HFF-Myc (cell line): ENCODE results near the gene PHF14.

ENCODE experiments used
- DNase-seq: peaks from one replicate; pipeline ENCODE4 v3.0.0-alpha.2; 2011; ENCODE audit warnings: low read depth; ENCODE audit errors: extremely low read depth
- H3K4me3 ChIP-seq: replicated peaks from 2 replicates; pipeline ENCODE4 v1.5.1; 2011; ENCODE audit warnings: low read depth, mild to moderate bottlenecking, control low read depth, low read length
- TF ChIP-seq, protein P1 (sequence below): IDR thresholded peaks from 2 replicates; pipeline ENCODE4 v1.5.1; 2012; ENCODE audit warnings: mild to moderate bottlenecking, low read depth, low read length, control low read depth; ENCODE audit errors: missing control alignments

The PHF14 gene

DNA sequence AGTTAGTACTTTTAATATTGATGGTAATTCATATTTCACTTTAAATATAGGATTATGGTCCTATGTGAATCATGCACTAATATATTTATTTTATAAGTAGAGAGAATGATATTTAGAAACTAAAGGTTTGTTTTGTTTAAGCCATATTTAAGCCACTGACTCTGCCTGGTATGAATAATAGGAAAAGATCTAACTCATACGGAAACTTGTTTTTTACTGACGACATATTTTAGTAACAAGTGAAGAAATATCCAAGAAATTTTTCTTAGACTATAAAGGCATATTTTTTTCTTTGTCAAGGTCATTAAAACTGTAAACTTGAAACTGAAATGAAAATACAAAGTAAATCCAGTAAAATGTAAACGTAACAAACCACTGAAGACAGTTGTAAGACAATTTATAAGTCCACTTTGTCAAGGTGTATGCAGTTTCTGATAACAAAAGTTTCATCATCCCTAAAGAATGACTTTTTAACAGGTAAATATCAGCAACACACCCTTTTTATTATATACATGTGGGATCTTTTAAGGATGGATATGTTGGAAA is 147.1 kb downstream of the PHF14 start:
- no peak overlapping the region for H3K4me3 ChIP-seq
- TF ChIP-seq, protein P1, sequence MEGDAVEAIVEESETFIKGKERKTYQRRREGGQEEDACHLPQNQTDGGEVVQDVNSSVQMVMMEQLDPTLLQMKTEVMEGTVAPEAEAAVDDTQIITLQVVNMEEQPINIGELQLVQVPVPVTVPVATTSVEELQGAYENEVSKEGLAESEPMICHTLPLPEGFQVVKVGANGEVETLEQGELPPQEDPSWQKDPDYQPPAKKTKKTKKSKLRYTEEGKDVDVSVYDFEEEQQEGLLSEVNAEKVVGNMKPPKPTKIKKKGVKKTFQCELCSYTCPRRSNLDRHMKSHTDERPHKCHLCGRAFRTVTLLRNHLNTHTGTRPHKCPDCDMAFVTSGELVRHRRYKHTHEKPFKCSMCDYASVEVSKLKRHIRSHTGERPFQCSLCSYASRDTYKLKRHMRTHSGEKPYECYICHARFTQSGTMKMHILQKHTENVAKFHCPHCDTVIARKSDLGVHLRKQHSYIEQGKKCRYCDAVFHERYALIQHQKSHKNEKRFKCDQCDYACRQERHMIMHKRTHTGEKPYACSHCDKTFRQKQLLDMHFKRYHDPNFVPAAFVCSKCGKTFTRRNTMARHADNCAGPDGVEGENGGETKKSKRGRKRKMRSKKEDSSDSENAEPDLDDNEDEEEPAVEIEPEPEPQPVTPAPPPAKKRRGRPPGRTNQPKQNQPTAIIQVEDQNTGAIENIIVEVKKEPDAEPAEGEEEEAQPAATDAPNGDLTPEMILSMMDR, result no peak
- DNase-seq, result no peak

DNA sequence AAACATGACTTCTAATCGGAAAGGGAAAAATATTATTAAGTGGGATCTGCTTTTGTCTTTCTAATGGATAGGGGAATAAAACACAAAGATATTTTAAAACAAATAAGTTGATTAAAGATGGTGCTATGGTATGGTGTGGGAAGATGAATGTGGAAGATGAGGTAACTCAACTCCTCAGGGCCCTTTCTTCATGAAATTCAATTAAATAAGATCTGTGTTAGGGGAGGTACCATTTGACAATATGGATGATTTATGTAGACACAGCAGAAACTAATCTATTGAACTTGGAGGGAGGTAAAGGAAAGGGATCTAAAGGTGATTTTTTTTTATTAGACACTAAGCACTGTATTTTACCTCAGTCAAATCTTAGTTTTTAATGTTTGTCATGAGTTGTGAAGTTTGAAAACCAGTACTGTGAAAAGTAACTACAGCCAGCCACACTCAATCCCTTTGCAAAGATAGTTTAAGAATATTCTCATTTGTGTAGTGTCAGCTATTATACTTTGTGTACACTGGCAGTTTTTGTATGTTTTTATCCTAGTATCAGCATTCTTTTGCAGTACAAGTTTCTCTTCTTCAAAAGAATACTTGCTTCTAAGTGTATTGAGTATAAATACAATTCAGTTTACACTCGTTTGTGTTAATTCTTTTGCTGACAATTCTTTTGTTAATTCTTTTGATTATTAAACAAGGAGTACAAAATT is 151.3 kb downstream of the PHF14 start:
- no peak overlapping the region for H3K4me3 ChIP-seq

DNA sequence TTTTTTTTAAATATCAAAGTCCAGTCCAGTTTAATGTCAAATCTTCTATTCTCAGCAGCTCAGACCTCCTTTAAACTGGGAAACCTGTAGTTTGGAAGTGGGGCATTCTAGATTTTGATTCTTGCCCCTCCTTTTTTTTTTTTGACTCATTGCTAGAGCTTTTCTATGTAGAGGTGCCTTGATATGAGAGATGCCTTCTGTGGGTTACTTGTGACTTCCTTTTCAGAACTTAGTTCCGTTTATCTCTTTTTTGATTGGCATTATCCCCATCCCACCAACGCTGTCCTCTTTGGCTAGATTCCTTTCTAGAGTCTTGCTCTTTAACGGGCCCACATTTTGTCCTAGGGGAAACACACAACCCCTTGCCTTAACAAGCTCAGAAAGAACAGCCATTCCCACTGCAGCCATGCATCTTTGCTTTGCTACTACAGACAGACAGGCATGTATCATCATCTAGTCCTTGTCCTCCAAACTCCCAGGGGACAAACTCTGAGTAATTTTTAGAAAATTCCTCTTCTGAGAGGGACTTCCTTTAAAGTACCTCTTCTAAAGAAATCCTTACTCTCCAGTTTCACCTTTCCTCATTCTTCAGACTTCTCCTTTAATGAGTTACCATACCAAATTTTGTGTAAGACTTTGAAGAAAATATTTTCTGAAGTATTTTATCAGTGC is 153.6 kb downstream of the PHF14 start:
- TF ChIP-seq, protein P1, result no peak
- no peak overlapping the region for H3K4me3 ChIP-seq
- DNase-seq, result no peak

More for the DNA sequence above, 151.3 kb downstream of the PHF14 start:
- TF ChIP-seq, protein P1, result no peak
- DNase-seq, result no peak

DNA sequence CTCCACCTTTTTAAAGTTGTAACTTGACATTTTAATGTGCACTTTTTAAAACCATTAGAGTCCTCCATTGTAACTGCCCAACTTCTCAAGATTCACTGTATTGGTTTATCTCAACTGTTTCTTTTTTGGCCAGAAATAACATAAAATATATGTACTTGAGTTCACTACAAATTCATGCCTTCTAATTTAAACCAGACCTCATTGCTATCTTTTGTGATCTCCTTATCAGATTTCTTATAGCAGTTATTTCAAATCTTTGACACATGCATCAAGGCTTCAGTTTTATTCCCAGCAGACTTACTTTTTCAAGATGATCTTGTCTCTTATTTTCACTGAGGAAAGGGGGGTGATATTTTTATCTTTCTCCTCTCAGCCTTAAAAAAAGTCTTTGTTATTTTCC is 154.3 kb downstream of the PHF14 start:
- no peak overlapping the region for H3K4me3 ChIP-seq
- TF ChIP-seq, protein P1, result no peak
- DNase-seq, result no peak

DNA sequence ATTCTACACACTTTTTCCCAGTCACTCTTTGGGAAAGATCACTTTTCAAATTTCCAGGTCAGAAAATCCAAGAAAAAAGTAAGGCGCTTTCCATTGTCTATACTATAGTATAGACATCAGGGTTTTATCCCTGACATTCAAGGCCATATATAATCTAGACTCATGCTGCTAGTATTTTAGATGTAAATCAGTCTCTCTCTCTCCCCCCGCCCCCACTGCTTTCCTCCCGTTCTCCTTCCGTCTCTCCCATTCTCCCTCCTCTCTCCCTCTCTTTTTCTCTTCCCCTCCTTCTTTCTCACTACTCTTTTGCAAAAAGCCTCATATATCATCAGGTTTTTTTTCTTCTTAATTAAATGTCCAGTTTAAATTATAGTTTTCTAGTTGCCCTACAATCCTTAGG is 154.8 kb downstream of the PHF14 start:
- no peak for DNase-seq
- no peak overlapping the region for H3K4me3 ChIP-seq
- TF ChIP-seq, protein P1, result no peak

DNA sequence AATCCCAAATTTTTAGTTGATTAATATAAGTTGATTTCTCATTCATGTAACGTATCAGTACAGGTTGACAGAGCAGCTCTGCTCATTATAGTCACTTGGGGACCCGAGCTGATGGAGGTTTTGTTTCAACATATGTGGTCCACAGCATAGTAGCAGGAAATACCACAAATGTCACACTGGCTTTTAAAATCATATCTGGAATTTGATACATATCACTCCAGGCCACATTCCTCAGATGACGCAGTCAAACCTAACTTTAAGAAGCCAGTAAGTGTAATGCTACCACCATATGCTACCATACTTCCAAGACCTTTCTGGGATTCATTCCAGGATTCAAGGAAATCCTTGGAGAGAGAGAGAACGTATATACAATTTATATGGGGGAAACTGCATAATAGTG is 156.3 kb downstream of the PHF14 start:
- TF ChIP-seq, protein P1, result no peak
- no peak overlapping the region for H3K4me3 ChIP-seq
- peak; percentile 78 for DNase-seq

DNA sequence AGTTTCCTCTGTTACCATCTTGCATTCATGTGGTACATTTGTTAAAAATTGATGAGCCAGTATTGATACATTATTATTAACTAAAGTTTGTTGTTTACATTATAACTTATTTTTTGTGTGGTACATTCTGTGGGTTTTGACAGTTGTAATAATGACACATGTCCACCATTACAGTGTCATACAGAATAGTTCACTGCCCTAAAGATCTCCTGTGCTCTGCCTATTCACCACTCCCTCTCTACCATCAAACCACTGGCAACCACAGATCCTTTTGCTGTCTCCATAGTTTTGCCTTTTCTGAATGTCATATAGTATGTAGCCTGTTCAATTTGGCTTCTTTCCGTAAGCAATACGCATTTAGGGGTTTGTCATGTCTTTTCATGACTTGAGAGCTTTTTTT is 156.9 kb downstream of the PHF14 start:
- DNase-seq, result no peak
- TF ChIP-seq, protein P1, result no peak
- H3K4me3 ChIP-seq, result no peak overlapping the region
